Fibroblast of lung (primary cell): Measurements from ENCODE around the gene MBD3L5. TPM values are rescaled to one million over a fixed set of nuclear protein-coding genes. Genes with fewer than 3 reads are reported as not detected.

Experiments
- DNase-seq, 2 donors: peaks; one replicate each; pipeline versions ENCODE4 v3.0.0 to v3.0.0-alpha.2; 2010; ENCODE audit warnings: low read depth in 2 of 2
- H2AFZ ChIP-seq: 2 replicates; pipeline ENCODE4 v1.5.1; 2012; ENCODE audit warnings: low read length, control low read depth, inconsistent platforms
- H3K27ac ChIP-seq: 2 replicates; pipeline ENCODE4 v1.5.1; 2011; ENCODE audit warnings: low read length, control low read depth; ENCODE audit not compliant: insufficient read depth
- H3K27me3 ChIP-seq: 2 replicates; pipeline ENCODE4 v1.5.1; 2011; ENCODE audit warnings: mild to moderate bottlenecking, low read length; ENCODE audit not compliant: control insufficient read depth, insufficient read depth
- H3K36me3 ChIP-seq: 2 replicates; pipeline ENCODE4 v1.5.1; 2011; ENCODE audit warnings: low read length; ENCODE audit not compliant: control insufficient read depth, insufficient read depth
- H3K4me1 ChIP-seq: 2 replicates; pipeline ENCODE4 v1.5.1; 2011; ENCODE audit warnings: low read length; ENCODE audit not compliant: control insufficient read depth, insufficient read depth; ENCODE audit errors: extremely low read depth
- H3K4me2 ChIP-seq: 2 replicates; pipeline ENCODE4 v1.5.1; 2011; ENCODE audit warnings: low read length, control low read depth; ENCODE audit not compliant: insufficient read depth; ENCODE audit errors: extremely low read depth
- H3K4me3 ChIP-seq, 4 experiments: fragments of 200-600 bp in 1 of 4; sonication (generic) in 1 of 4; replicated peaks in 1 of 4; 2 replicates each; pipeline ENCODE4 v1.5.1; 2011 to 2016; ENCODE audit warnings: low read length in 4 of 4, low read depth in 3 of 4, mild to moderate bottlenecking in 3 of 4, control low read depth in 2 of 4, inconsistent platforms in 1 of 4, mixed read lengths in 1 of 4; ENCODE audit not compliant: insufficient read depth in 1 of 4; ENCODE audit errors: control extremely low read depth in 1 of 4
- H3K79me2 ChIP-seq: 2 replicates; pipeline ENCODE4 v1.5.1; 2012; ENCODE audit warnings: mild to moderate bottlenecking, low read length, inconsistent platforms; ENCODE audit not compliant: control insufficient read depth, insufficient read depth
- H3K9ac ChIP-seq: 2 replicates; pipeline ENCODE4 v1.5.1; 2011; ENCODE audit warnings: mild to moderate bottlenecking, low read length, control low read depth; ENCODE audit not compliant: insufficient read depth
- H3K9me3 ChIP-seq: 2 replicates; pipeline ENCODE4 v1.5.1; 2012; ENCODE audit warnings: low read depth, low read length; ENCODE audit not compliant: control insufficient read depth, insufficient read depth
- H4K20me1 ChIP-seq: 2 replicates; pipeline ENCODE4 v1.5.1; 2011; ENCODE audit warnings: low read length; ENCODE audit not compliant: control insufficient read depth, insufficient read depth; ENCODE audit errors: extremely low read depth
- CTCF ChIP-seq, 2 donors: IDR thresholded peaks in 1 of 2; conservative IDR thresholded peaks in 1 of 2; 1 replicate in 1 of 2; 2 replicates in 1 of 2; pipeline ENCODE4 v1.5.1; 2011 to 2012; ENCODE audit warnings: low read length in 2 of 2, control low read depth in 1 of 2, inconsistent platforms in 1 of 2, low read depth in 1 of 2, mild to moderate bottlenecking in 1 of 2
- EZH2 ChIP-seq: IDR thresholded peaks from 2 replicates; pipeline ENCODE4 v1.5.1; 2012; ENCODE audit warnings: low read length, control low read depth, mild to moderate bottlenecking; ENCODE audit errors: missing control alignments
- polyA plus RNA-seq, 2 donors: library from polyadenylated mRNA; depleted of rRNA in 1 of 2; stranded (reverse) in 1 of 2; unstranded in 1 of 2; fragments of >200 nt; gene quantifications; 2 replicates each; pipeline ENCODE4 v1.2.1, GENCODE V29; 2011 to 2012; ENCODE audit warnings: missing spikeins in 1 of 2
- total RNA-seq: library from RNA; depleted of rRNA; stranded (reverse); fragments of >200 nt; gene quantifications from 2 replicates; pipeline ENCODE4 v1.2.1, GENCODE V29; 2014

MBD3L5 gene
- total and polyA plus RNA-seq, 2 donors (not counting 1 experiment from before 2014, with no cell fraction given) = not detected

GRCh38 chr19:7072541-7072940 is 42.2 kb downstream of the MBD3L5 start:
- peaks cover 29% of the 10 kb centered on the region for H3K36me3 ChIP-seq
- TF ChIP-seq CTCF (conservative IDR thresholded peaks at IDR 0.05 in 1 of 2, IDR thresholded peaks at IDR 0.05 in 1 of 2; ENCODE audit: low read depth in 1 of 2, low read length in 2 of 2) (no peak), EZH2 (no peak)
- no peaks in the 10 kb centered on the region for H4K20me1 ChIP-seq
- H3K4me3 ChIP-seq = no peak overlapping the region
- no peak overlapping the region for H2AFZ ChIP-seq
- no peaks in the 10 kb centered on the region for H3K27me3 ChIP-seq
- H3K4me1 ChIP-seq = no peaks in the 10 kb centered on the region
- H3K27ac ChIP-seq = no peak overlapping the region
- H3K4me2 ChIP-seq = no peak overlapping the region
- no peak overlapping the region for H3K9ac ChIP-seq
- no peak for DNase-seq
- H3K79me2 ChIP-seq = peaks cover 9% of the 10 kb centered on the region
- no peaks in the 10 kb centered on the region for H3K9me3 ChIP-seq

- peaks cover 2% of the 10 kb centered on the region for H3K9me3 ChIP-seq
- H3K36me3 ChIP-seq = peaks cover 36% of the 10 kb centered on the region
Measured at GRCh38 chr19:7074705-7075282, 44.4 kb downstream of the MBD3L5 start.

GRCh38 chr19:7076151-7076550 is 45.8 kb downstream of the MBD3L5 start:
- H3K9me3 ChIP-seq = peaks cover 7% of the 10 kb centered on the region
- no peaks in the 10 kb centered on the region for H3K79me2 ChIP-seq
- no peak overlapping the region for H2AFZ ChIP-seq
- no peak overlapping the region for H3K4me3 ChIP-seq
- H3K27ac ChIP-seq = no peak overlapping the region
- H3K36me3 ChIP-seq = peaks cover 41% of the 10 kb centered on the region
- TF ChIP-seq CTCF (conservative IDR thresholded peaks at IDR 0.05 in 1 of 2, IDR thresholded peaks at IDR 0.05 in 1 of 2; ENCODE audit: low read depth in 1 of 2, low read length in 2 of 2) = no peak
- no peak for TF ChIP-seq EZH2
- no peaks in the 10 kb centered on the region for H4K20me1 ChIP-seq
- H3K4me1 ChIP-seq = no peaks in the 10 kb centered on the region
- no peaks in the 10 kb centered on the region for H3K27me3 ChIP-seq
- no peak overlapping the region for H3K4me2 ChIP-seq
- H3K9ac ChIP-seq = no peak overlapping the region
- DNase-seq = no peak

More at GRCh38 chr19:7074705-7075282, 44.4 kb downstream of the MBD3L5 start:
- TF ChIP-seq EZH2 = no peak
- no peak for TF ChIP-seq CTCF (conservative IDR thresholded peaks at IDR 0.05 in 1 of 2, IDR thresholded peaks at IDR 0.05 in 1 of 2; ENCODE audit: low read depth in 1 of 2, low read length in 2 of 2)
- Histone ChIP-seq H3K4me2 (no peak overlapping the region), H3K27ac (no peak overlapping the region), H3K9ac (no peak overlapping the region), H2AFZ (no peak overlapping the region), H3K79me2 (peaks cover 8% of the 10 kb centered on the region), H3K4me1 (no peaks in the 10 kb centered on the region), H4K20me1 (no peaks in the 10 kb centered on the region), H3K27me3 (no peaks in the 10 kb centered on the region), H3K4me3 (no peak overlapping the region)
- DNase-seq = no peak
